Stomach (tissue), 4 donors: ENCODE measurements around the gene C3AR1.

Source experiments
- EP300 ChIP-seq: sonication (generic); formaldehyde crosslinking; IDR thresholded peaks from one replicate; pipeline ENCODE4 v1.6.1; 2017; ENCODE audit warnings: antibody characterized with exemption
- POLR2A ChIP-seq, 4 donors: fragments of 450-650 bp; IDR thresholded peaks; one replicate each; pipeline ENCODE4 v1.6.1; 2016; ENCODE audit warnings: antibody characterized with exemption in 4 of 4, control low read depth in 2 of 4, mild to moderate bottlenecking in 1 of 4, moderate library complexity in 1 of 4
- POLR2AphosphoS5 ChIP-seq, 3 donors: sonication (generic); formaldehyde crosslinking; IDR thresholded peaks; one replicate each; pipeline ENCODE4 v1.6.1; 2016; ENCODE audit warnings: antibody characterized with exemption in 3 of 3
- TF ChIP-seq, protein P1 (sequence below), 7 experiments: fragments of 450-650 bp in 4 of 7; fragments of 200-600 bp in 3 of 7; sonication (generic) in 3 of 7; IDR thresholded peaks; one replicate each; pipeline ENCODE4 v1.5.1; 2016 to 2019; ENCODE audit warnings: antibody characterized with exemption in 7 of 7, control low read depth in 2 of 7, mild to moderate bottlenecking in 1 of 7

DNA sequence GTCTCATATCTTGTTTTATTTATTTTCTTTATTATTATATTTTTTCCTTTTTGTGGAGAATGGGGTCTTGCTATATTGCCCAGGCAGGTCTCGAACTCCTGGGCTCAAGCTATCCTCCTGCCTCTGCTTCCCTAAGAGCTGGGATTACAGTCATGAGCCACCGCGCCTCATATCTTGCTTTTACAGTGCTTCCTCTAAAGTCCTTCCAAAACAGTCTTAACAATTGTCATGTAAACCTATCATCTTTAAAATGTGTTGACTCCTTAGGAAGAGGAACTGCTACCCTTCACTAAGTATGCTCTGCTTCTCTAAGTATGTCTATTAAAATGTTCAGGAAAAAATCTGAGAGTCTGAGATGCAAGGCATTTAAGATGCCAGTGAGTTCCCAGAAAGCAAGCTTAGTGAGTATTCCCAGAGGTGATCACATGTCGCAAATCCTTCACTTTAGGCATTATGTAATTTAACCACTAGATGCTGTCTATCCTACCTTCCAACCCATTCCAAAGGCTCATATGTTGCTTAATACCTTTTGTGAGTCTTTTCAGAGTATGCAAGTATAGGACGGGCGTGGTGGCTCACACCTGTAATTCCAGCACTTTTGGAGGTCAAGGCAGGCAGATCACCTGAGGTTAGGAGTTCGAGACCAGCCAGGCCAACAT is 53.4 kb downstream of the C3AR1 start:
- no peak for TF ChIP-seq POLR2A (IDR thresholded peaks at IDR 0.05)
- TF ChIP-seq, protein P1, sequence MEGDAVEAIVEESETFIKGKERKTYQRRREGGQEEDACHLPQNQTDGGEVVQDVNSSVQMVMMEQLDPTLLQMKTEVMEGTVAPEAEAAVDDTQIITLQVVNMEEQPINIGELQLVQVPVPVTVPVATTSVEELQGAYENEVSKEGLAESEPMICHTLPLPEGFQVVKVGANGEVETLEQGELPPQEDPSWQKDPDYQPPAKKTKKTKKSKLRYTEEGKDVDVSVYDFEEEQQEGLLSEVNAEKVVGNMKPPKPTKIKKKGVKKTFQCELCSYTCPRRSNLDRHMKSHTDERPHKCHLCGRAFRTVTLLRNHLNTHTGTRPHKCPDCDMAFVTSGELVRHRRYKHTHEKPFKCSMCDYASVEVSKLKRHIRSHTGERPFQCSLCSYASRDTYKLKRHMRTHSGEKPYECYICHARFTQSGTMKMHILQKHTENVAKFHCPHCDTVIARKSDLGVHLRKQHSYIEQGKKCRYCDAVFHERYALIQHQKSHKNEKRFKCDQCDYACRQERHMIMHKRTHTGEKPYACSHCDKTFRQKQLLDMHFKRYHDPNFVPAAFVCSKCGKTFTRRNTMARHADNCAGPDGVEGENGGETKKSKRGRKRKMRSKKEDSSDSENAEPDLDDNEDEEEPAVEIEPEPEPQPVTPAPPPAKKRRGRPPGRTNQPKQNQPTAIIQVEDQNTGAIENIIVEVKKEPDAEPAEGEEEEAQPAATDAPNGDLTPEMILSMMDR (IDR thresholded peaks at IDR 0.05) = no peak
- no peak for TF ChIP-seq EP300
- no peak for TF ChIP-seq POLR2AphosphoS5 (IDR thresholded peaks at IDR 0.05)
